Measurements from ENCODE around the gene SCNN1B.
"Not testable (repeated sequence)": the region's sequence is repeated elsewhere in the genome, so short reads cannot be mapped to it uniquely, and the experiment has no call there.

Gene SCNN1B

DNA sequence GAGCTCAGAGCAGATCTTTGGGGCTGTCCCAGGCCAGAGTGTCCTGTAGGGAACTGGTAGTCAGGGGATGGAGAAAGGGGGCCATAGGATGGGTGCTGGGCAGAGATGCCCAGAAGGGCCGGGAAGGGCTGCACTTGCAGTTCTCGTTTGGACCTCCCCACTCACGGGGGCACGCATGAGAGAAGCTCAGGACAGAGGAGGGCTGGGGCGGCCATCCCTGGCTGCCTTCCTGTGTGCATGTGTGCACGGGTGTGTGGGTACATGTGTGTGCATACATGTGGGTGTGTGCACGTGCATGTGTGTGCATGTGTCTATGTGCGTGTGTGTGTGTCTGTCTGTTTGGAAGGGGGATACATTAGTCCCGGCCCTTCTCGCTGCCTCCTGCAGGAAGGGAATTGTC, 77.6 kb downstream of the SCNN1B start:
- TF ChIP-seq, protein P1, sequence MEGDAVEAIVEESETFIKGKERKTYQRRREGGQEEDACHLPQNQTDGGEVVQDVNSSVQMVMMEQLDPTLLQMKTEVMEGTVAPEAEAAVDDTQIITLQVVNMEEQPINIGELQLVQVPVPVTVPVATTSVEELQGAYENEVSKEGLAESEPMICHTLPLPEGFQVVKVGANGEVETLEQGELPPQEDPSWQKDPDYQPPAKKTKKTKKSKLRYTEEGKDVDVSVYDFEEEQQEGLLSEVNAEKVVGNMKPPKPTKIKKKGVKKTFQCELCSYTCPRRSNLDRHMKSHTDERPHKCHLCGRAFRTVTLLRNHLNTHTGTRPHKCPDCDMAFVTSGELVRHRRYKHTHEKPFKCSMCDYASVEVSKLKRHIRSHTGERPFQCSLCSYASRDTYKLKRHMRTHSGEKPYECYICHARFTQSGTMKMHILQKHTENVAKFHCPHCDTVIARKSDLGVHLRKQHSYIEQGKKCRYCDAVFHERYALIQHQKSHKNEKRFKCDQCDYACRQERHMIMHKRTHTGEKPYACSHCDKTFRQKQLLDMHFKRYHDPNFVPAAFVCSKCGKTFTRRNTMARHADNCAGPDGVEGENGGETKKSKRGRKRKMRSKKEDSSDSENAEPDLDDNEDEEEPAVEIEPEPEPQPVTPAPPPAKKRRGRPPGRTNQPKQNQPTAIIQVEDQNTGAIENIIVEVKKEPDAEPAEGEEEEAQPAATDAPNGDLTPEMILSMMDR (IDR thresholded peaks at IDR 0.05; ENCODE audit: control extremely low read depth, extremely low read depth, low read depth, missing control alignments): no peak
- CTCF ChIA-PET: interaction anchor here (1.0 to 2.0 kb wide), 5 partner anchors 12 to 55 kb away, joined by 3 to 4 read pairs (median 3); no protein-coding TSS in a partner anchor
- POLR2A ChIA-PET: no interaction called here
- DNase-seq (ENCODE audit: extremely low spot score): no peak

DNA sequence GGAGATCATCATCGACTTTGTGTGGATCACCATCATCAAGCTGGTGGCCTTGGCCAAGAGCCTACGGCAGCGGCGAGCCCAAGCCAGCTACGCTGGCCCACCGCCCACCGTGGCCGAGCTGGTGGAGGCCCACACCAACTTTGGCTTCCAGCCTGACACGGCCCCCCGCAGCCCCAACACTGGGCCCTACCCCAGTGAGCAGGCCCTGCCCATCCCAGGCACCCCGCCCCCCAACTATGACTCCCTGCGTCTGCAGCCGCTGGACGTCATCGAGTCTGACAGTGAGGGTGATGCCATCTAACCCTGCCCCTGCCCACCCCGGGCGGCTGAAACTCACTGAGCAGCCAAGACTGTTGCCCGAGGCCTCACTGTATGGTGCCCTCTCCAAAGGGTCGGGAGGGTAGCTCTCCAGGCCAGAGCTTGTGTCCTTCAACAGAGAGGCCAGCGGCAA, 78.4 kb downstream of the SCNN1B start:
- ChIA-PET CTCF (interaction anchor here (1.0 to 2.0 kb wide), 5 partner anchors 12 to 54 kb away, joined by 3 to 4 read pairs (median 3); no protein-coding TSS in a partner anchor), POLR2A (no interaction called here)
- DNase-seq (ENCODE audit: extremely low spot score): no peak
- TF ChIP-seq, protein P1 (IDR thresholded peaks at IDR 0.05; ENCODE audit: control extremely low read depth, extremely low read depth, low read depth, missing control alignments): no peak

DNA sequence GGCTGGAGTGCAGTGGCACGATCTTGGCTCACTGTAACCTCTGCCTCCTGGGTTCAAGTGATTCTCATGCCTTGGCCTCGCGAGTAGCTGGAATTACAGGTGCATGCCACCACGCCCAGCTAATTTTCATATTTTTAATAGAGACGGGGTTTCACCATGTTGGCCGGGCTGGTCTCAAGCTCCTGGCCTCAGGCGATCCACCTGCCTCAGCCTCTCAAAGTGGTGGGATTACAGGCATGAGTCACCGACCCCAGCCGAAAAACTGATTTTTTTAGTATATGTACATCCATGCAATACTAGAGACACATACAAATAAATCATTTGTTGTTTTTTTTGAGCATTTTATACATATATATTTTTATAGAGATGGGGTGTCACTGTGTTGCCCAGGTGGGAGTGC, 79.6 kb downstream of the SCNN1B start:
- DNase-seq (ENCODE audit: extremely low spot score); POLR2A ChIA-PET: not testable (repeated sequence)
- CTCF ChIA-PET: interaction anchor here (0.9 to 2.0 kb wide), 2 partner anchors 50 to 52 kb away, joined by 4 read pairs; no protein-coding TSS in a partner anchor

DNA sequence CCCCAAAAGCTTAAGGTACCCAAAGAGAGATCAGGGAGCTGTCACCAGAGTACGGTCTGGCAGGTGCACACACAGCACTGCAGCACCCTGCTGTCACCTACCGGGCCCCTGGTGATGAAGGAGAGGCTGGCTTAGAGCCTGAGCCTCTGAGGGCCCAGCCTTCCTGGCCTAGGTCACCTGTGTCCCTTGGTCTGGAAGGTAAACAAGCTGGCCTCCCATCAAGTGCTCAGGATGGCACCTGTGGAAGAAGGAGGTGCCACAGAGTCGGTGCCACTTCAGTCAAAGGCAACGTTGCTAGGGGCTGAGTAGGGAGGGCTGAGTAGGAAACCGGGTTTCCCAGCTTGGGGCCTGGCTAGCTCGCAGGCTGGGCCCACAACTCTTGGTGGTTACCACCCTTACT, 80.2 kb downstream of the SCNN1B start:
- POLR2A ChIA-PET: no interaction called here
- DNase-seq (ENCODE audit: extremely low spot score): no peak

DNA sequence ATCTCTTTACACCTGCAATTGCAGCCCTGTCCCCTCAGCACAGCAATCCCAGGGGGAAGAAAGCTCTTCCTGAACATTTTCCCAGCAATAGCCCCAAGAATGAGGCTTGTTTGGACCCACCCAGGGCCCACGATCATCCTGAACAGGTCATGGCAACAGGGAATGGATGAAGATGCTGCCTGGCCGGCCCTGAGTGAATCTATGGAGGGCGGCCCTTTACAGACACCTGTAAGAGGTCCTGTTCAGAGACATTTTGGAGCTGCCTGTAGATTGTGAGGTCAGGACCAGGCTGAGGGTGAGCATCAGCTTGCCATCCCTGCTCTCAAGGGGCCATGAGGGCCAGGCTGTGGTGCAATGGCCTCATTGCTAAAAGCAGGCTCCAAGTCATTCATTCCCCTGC, 81.8 kb downstream of the SCNN1B start:
- DNase-seq (ENCODE audit: extremely low spot score): no peak
- ChIA-PET POLR2A (no interaction called here), CTCF (interaction anchor here (0.9 to 2.0 kb wide), 2 partner anchors 22 to 51 kb away, joined by 3 to 6 read pairs; no protein-coding TSS in a partner anchor)
- TF ChIP-seq, protein P1 (IDR thresholded peaks at IDR 0.05; ENCODE audit: control extremely low read depth, extremely low read depth, low read depth, missing control alignments): no peak

More for the DNA sequence above, 80.2 kb downstream of the SCNN1B start:
- TF ChIP-seq, protein P1 (IDR thresholded peaks at IDR 0.05; ENCODE audit: control extremely low read depth, extremely low read depth, low read depth, missing control alignments): no peak
- CTCF ChIA-PET: no interaction called here

DNA sequence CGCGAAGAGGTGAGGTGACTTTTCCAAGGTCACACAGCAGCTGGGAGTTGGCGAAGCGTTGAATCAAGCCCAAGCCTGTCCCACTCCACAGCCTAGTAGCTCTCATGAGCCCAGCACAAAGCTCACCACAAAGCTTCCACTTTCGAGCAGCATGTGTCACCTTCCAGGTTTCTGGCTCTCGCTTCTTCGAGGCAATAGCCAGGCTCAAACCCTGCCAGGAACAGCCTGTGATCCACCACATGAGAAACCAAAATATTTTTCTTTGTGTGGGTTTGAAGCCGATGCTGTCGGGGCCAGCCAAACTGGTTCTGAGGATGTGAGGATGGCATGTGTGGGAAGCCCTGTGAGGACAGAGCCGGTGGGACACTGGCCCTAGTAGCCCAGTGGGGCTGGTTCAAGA, 82.8 kb downstream of the SCNN1B start:
- TF ChIP-seq, protein P1 (IDR thresholded peaks at IDR 0.05; ENCODE audit: control extremely low read depth, extremely low read depth, low read depth, missing control alignments): no peak
- POLR2A ChIA-PET: no interaction called here
- DNase-seq (ENCODE audit: extremely low spot score): no peak
- CTCF ChIA-PET: interaction anchor here (2.0 to 2.2 kb wide), 2 partner anchors 19 to 50 kb away, joined by 5 to 6 read pairs; no protein-coding TSS in a partner anchor

DNA sequence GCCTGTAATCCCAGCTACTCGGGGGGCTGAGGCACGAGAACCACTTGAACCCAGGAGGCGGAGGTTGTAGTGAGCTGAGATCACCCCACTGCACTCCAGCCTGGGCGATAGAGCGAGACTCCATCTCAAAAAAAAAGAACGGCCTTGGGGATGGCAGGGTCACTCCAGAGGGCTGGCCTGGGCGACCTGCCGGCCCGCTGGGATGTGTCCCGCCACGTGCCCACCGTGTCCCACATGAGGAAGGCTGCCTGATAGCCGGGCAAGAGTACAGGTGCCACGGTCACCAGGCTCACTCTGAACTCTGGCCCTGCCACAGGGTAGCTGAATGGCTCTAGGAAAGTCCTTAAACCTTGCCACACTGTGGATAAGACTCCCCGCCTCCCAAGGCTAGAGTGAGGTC, 83.3 kb downstream of the SCNN1B start:
- CTCF ChIA-PET: interaction anchor here (1.5 to 2.2 kb wide), 3 partner anchors 19 to 50 kb away, joined by 4 to 6 read pairs (median 5); no protein-coding TSS in a partner anchor
- POLR2A ChIA-PET: no interaction called here
- TF ChIP-seq, protein P1 (IDR thresholded peaks at IDR 0.05; ENCODE audit: control extremely low read depth, extremely low read depth, low read depth, missing control alignments): no peak
- no peak for DNase-seq (ENCODE audit: extremely low spot score)
